B cell (primary cell): ENCODE results near the gene LRRC4C. TPM values are rescaled to one million over a fixed set of nuclear protein-coding genes. Genes with fewer than 3 reads are reported as not detected.

ENCODE experiments used
- ATAC-seq: fragments of 200-7000 bp; cut with Tn5 transposase; one replicate; pipeline ENCODE4 v1.10.0; 2021; ENCODE audit warnings: low read depth, mild to moderate bottlenecking, moderate number of reproducible peaks, moderate library complexity
- CTCF ChIA-PET: fragments of 350-600 bp; sonication (Branson Sonifier 250); formaldehyde crosslinking; loops from one replicate; lab custom pipeline; 2021; ENCODE audit warnings: antibody characterized with exemption, inconsistent platforms; lab: Charles Lee
- POLR2A ChIA-PET: fragments of 350-600 bp; sonication (Branson Sonifier 250); formaldehyde crosslinking; loops from one replicate; lab custom pipeline; 2021; ENCODE audit warnings: antibody characterized with exemption; lab: Charles Lee
- DNase-seq: peaks from one replicate; pipeline ENCODE4 v3.0.0; 2013
- H2AFZ ChIP-seq: 2 replicates; pipeline ENCODE4 v1.6.1; 2012; ENCODE audit warnings: mild to moderate bottlenecking, low read depth, low read length; ENCODE audit not compliant: insufficient read depth, poor library complexity, severe bottlenecking
- H3K27ac ChIP-seq, 2 donors: 1 replicate in 1 of 2; 2 replicates in 1 of 2; pipeline ENCODE4 v1.5.1; 2012 to 2013; ENCODE audit warnings: low read length in 2 of 2, mild to moderate bottlenecking in 2 of 2, moderate library complexity in 1 of 2
- H3K27me3 ChIP-seq, 4 experiments: fragments of 200-600 bp in 1 of 4; sonication (generic) in 1 of 4; replicated peaks in 1 of 4; 1 replicate in 2 of 4; 2 replicates in 2 of 4; pipeline versions ENCODE4 v1.6.1 to v1.7.0; 2013 to 2016; ENCODE audit warnings: low read length in 3 of 4, mild to moderate bottlenecking in 2 of 4, mixed read lengths in 1 of 4, moderate library complexity in 1 of 4; ENCODE audit not compliant: insufficient read depth in 4 of 4, control insufficient read depth in 3 of 4; ENCODE audit errors: control extremely low read depth in 1 of 4
- H3K36me3 ChIP-seq, 2 experiments: replicated peaks in 1 of 2; 1 replicate in 1 of 2; 2 replicates in 1 of 2; pipeline versions ENCODE4 v1.6.1 to v1.7.1; 2013; ENCODE audit warnings: low read length in 1 of 2; ENCODE audit not compliant: insufficient read depth in 2 of 2, control insufficient read depth in 1 of 2; ENCODE audit errors: control extremely low read depth in 1 of 2, extremely low read depth in 1 of 2
- H3K4me1 ChIP-seq, 2 donors: fragments of 200-600 bp in 1 of 2; sonication (generic) in 1 of 2; 1 replicate in 1 of 2; 2 replicates in 1 of 2; pipeline versions ENCODE4 v1.5.1 to v1.6.1; 2013 to 2017; ENCODE audit warnings: low read length in 2 of 2; ENCODE audit not compliant: control insufficient read depth in 2 of 2, insufficient read depth in 2 of 2
- H3K4me2 ChIP-seq: replicated peaks from 2 replicates; pipeline ENCODE3; 2012; ENCODE audit warnings: mild to moderate bottlenecking, low read depth, low read length; ENCODE audit not compliant: poor library complexity, severe bottlenecking
- H3K4me3 ChIP-seq, 5 experiments: fragments of 200-600 bp in 1 of 5; sonication (generic) in 1 of 5; 1 replicate in 3 of 5; 2 replicates in 2 of 5; pipeline versions ENCODE4 v1.5.1 to v1.7.0; 2011 to 2016; ENCODE audit warnings: low read length in 4 of 5, mild to moderate bottlenecking in 4 of 5, low read depth in 2 of 5, control low read depth in 1 of 5, moderate library complexity in 1 of 5; ENCODE audit not compliant: insufficient read depth in 1 of 5; ENCODE audit errors: control extremely low read depth in 1 of 5, extremely low read depth in 1 of 5
- H3K79me2 ChIP-seq: fragments of 200-600 bp; sonication (generic); one replicate; pipeline ENCODE4 v1.6.0; 2016; ENCODE audit warnings: low read length; ENCODE audit not compliant: control insufficient read depth, insufficient read depth
- H3K9ac ChIP-seq: fragments of 200-600 bp; sonication (generic); 2 replicates; pipeline ENCODE4 v1.6.1; 2017; ENCODE audit warnings: mild to moderate bottlenecking, low read length, moderate library complexity
- H3K9me3 ChIP-seq, 3 donors: one replicate each; pipeline versions ENCODE4 v1.6.1 to v1.7.1; 2013; ENCODE audit warnings: low read length in 2 of 3; ENCODE audit not compliant: control insufficient read depth in 2 of 3, insufficient read depth in 1 of 3; ENCODE audit errors: control extremely low read depth in 1 of 3
- H4K20me1 ChIP-seq: 2 replicates; pipeline ENCODE4 v1.6.0; 2012; ENCODE audit warnings: mild to moderate bottlenecking, low read length; ENCODE audit not compliant: insufficient read depth, control insufficient read depth, poor library complexity, severe bottlenecking
- H3K27ac Mint-ChIP-seq: one replicate; pipeline ENCODE4 v1.8.0; 2021; ENCODE audit warnings: mixed read lengths
- H3K27me3 Mint-ChIP-seq: one replicate; pipeline ENCODE4 v1.8.0; 2021; ENCODE audit warnings: mixed read lengths
- H3K4me1 Mint-ChIP-seq: one replicate; pipeline ENCODE4 v1.8.0; 2021; ENCODE audit warnings: mixed read lengths
- H3K4me3 Mint-ChIP-seq: one replicate; pipeline ENCODE4 v1.8.0; 2021; ENCODE audit warnings: mixed read lengths
- H3K9me3 Mint-ChIP-seq: one replicate; pipeline ENCODE4 v1.8.0; 2022; ENCODE audit warnings: mixed read lengths; ENCODE audit not compliant: insufficient read depth
- EZH2 ChIP-seq: IDR thresholded peaks from 2 replicates; pipeline ENCODE4 v1.6.1; 2012; ENCODE audit warnings: borderline replicate concordance, low read depth, mild to moderate bottlenecking, moderate library complexity, low read length; ENCODE audit not compliant: insufficient read depth, poor library complexity, severe bottlenecking
- WGBS: methylation state at CpG from one replicate; pipeline ENCODE4 v1.1.5; 2013; ENCODE audit warnings: missing lambda C conversion rate; ENCODE audit not compliant: insufficient coverage; 5-methylcytosine and 5-hydroxymethylcytosine counted together
- intact Hi-C: fragments of 100-400 bp; cut with micrococcal nuclease; formaldehyde crosslinking; loops from one replicate; pipeline ENCODE4 v1.10.0; 2022
- polyA plus RNA-seq: library from polyadenylated mRNA; depleted of rRNA; stranded (reverse); fragments of >200 nt; gene quantifications from 2 replicates; pipeline ENCODE4 v1.2.3, GENCODE V29; 2012
- total RNA-seq, 2 donors: library from RNA; stranded (reverse); fragments of 120-200 nt in 1 of 2; gene quantifications; 1 replicate in 1 of 2; 2 replicates in 1 of 2; pipeline versions ENCODE4 v1.2.3 to v1.2.4, GENCODE V29; 2013 to 2022
- TF ChIP-seq, protein P1 (sequence below): fragments of 200-600 bp; IDR thresholded peaks from one replicate; pipeline ENCODE4 v1.8.0; 2022; ENCODE audit warnings: antibody characterized with exemption, mild to moderate bottlenecking

LRRC4C gene
- total and polyA plus RNA-seq, 2 donors (not counting 1 experiment from before 2014, with no cell fraction given) = 0.57 TPM; not detected in 1

DNA sequence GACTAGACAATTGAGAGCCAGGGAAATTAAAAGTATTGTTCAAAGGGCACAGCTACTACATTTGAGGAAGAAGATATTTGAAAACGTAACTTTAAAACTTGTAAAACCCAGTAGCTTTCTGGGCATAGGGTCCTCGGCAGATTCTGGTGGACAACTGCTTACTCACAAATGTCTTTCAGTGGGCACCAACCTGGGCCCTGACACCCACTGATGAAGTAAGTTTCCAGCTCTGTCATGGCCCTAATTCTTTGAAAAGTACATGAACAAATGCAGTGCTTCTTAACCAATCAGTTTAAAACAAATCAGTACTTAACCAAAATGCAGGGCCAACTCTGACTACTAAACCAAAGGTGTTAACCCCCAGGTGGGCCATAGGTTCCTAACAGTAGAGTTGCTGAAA is 1170.1 kb downstream of the LRRC4C start:
- 89% methylated on average over 2 of the region's 2 CpGs for WGBS
- Histone ChIP-seq H3K27me3 (peaks cover 0 to 16% (median 2%) of the 10 kb centered on the region in 4 experiments), H3K4me2 (no peak overlapping the region), H2AFZ (no peak overlapping the region), H4K20me1 (no peaks in the 10 kb centered on the region), H3K4me3 (no peak overlapping the region), H3K36me3 (no peaks in the 10 kb centered on the region), H3K9ac (no peak overlapping the region), H3K79me2 (no peaks in the 10 kb centered on the region), H3K9me3 (peaks cover 0 to 12% (median 0%) of the 10 kb centered on the region in 3 donors), H3K27ac (no peak overlapping the region), H3K4me1 (peaks cover 4 to 8% of the 10 kb centered on the region in 2 donors)
- CTCF ChIA-PET = no interaction called here
- no peak for DNase-seq
- Mint-ChIP-seq H3K27me3 (peaks cover 15% of the 10 kb centered on the region), H3K27ac (no peak overlapping the region), H3K4me3 (no peak overlapping the region), H3K9me3 (no peaks in the 10 kb centered on the region), H3K4me1 (peaks cover 6% of the 10 kb centered on the region)
- POLR2A ChIA-PET = no interaction called here
- intact Hi-C loops = no loop called here
- no peak for ATAC-seq
- TF ChIP-seq EZH2 = no peak
- TF ChIP-seq, protein P1, sequence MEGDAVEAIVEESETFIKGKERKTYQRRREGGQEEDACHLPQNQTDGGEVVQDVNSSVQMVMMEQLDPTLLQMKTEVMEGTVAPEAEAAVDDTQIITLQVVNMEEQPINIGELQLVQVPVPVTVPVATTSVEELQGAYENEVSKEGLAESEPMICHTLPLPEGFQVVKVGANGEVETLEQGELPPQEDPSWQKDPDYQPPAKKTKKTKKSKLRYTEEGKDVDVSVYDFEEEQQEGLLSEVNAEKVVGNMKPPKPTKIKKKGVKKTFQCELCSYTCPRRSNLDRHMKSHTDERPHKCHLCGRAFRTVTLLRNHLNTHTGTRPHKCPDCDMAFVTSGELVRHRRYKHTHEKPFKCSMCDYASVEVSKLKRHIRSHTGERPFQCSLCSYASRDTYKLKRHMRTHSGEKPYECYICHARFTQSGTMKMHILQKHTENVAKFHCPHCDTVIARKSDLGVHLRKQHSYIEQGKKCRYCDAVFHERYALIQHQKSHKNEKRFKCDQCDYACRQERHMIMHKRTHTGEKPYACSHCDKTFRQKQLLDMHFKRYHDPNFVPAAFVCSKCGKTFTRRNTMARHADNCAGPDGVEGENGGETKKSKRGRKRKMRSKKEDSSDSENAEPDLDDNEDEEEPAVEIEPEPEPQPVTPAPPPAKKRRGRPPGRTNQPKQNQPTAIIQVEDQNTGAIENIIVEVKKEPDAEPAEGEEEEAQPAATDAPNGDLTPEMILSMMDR = no peak

DNA sequence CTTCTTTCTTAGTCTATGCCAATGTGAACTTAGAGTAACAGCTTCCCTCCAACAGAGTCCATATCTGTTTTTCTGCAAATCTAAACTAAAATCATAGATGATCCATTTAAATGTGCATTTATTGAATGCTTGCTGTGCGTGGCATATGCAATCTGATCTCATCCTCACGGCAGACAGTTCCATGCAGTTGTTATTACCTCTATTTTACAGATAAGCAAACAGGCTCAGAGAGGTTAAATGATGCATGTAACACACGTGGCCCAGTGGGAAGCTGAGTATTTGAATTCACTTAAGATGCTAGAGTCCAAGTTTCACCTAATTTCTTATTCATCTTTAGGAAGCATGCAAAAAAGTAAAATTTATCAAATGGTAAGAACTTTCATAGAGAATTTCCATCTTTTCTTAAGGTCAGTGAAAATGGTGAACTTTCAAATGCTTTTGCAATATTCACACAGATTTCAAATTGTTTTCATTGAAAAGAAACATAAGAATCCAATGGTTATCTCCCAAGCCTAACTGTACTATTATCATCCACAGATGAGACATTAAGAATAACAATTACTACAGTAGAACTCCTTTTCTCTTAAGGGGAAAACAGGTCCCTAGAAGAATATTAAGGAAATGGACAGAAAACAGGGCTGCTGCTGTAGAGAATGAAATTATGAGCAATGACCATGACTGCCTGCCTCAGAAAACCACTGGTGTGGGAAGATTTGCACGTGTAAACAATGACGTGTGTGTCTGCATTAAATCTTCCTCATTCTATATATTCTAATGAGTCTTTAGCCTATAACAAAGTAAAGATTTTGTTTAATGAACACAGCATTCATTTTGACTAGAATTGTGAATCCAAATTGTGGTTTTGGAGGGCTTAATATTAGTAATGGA is 1171.3 kb downstream of the LRRC4C start:
- Histone ChIP-seq H3K9ac (no peak overlapping the region), H3K27ac (no peak overlapping the region), H3K27me3 (peaks cover 0 to 5% (median 2%) of the 10 kb centered on the region in 4 experiments), H4K20me1 (no peaks in the 10 kb centered on the region), H3K4me3 (no peak overlapping the region), H2AFZ (no peak overlapping the region), H3K9me3 (peaks cover 0 to under 1% (median 0%) of the 10 kb centered on the region in 3 donors), H3K79me2 (no peaks in the 10 kb centered on the region), H3K4me2 (no peak overlapping the region), H3K4me1 (peaks cover 0 to under 1% of the 10 kb centered on the region in 2 donors), H3K36me3 (no peaks in the 10 kb centered on the region)
- ATAC-seq (no peak), DNase-seq (no peak)
- H3K27ac Mint-ChIP-seq = no peak overlapping the region
- TF ChIP-seq, protein P1 = no peak
- TF ChIP-seq EZH2 = no peak
- no peaks in the 10 kb centered on the region for H3K9me3 Mint-ChIP-seq
- WGBS = no CpG with 5 or more reads among the region's 5 CpGs
- POLR2A ChIA-PET = no interaction called here
- peaks cover 7% of the 10 kb centered on the region for H3K27me3 Mint-ChIP-seq
- no peaks in the 10 kb centered on the region for H3K4me1 Mint-ChIP-seq
- CTCF ChIA-PET = interaction anchor here (0.6 kb wide), 1 partner anchor 38 kb away, joined by 3 read pairs; no protein-coding TSS in a partner anchor
- intact Hi-C loops = no loop called here
- no peak overlapping the region for H3K4me3 Mint-ChIP-seq
